GM19043 (cell line): ENCODE data around the gene ANO6.

Experiments
- ATAC-seq: cut with Tn5 transposase; IDR thresholded peaks from one replicate; pipeline ENCODE4 v1.9.1; 2021; ENCODE audit warnings: low read depth; ENCODE audit not compliant: unreplicated experiment

The ANO6 gene

DNA sequence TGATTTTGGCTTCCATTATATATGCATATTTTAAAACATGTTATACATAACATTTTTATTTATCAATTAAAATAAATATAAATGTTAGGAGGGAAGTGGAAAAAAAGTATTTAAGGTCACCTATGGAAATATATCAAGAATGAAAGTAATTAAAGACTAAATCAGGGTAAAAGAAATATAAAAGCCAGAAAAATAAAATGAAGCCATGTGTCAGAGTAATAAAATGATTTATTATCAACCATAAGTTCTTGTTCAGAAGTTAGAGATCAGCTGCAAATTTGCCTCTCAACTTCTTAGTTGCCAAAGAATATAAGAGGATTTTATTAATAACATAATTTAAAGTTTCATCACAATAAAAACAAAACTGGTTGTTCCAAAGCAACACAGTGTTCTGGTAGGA lies 121.9 kb downstream of the ANO6 start:
- no peak for ATAC-seq

- ATAC-seq, result no peak
Measured at GRCh38 chr12:45338272-45338671, 122.4 kb downstream of the ANO6 start.

DNA sequence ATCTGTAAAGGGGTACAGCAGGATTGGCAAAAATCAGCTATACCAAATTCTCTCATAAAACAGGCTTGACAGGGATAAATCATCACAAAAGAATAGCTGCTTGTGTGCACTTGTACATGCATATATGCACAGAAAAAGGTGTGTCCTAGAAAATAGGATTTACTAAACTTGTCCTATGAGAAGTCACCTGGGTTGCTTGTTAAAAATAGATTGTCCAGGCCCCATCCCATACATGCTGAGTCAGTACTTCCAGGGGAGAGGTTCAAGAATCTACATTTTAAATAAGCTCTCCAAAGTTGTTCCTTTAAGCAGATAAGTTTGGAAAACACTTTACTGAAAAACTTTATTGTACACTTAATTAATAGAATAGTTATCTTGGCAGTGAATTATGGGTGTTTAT lies 123.1 kb downstream of the ANO6 start:
- ATAC-seq, result no peak

- ATAC-seq, result no peak
Measured at GRCh38 chr12:45342171-45342570, 126.3 kb downstream of the ANO6 start.

DNA sequence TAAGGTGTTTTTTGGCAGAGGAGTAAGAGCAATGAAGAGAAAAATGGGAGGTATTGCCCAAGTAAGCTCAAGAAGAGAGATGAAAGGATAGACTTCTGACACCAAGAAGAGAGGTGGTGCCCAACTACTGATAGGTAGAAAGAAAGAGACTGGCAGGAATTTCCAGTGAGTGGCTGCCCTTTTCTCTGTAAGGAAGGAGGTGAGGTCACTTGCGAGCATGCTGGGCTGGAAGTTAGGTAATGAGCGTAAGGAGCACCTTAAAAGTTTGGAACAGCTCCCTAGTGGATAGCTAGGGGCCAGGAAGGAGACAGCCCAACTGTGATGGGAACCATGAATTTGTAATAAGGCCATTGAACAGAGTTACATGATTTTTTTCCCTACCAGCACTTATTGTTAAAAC lies 127.0 kb downstream of the ANO6 start:
- ATAC-seq, result no peak

GRCh38 chr12:45343269-45344051 lies 127.6 kb downstream of the ANO6 start:
- no peak for ATAC-seq

DNA sequence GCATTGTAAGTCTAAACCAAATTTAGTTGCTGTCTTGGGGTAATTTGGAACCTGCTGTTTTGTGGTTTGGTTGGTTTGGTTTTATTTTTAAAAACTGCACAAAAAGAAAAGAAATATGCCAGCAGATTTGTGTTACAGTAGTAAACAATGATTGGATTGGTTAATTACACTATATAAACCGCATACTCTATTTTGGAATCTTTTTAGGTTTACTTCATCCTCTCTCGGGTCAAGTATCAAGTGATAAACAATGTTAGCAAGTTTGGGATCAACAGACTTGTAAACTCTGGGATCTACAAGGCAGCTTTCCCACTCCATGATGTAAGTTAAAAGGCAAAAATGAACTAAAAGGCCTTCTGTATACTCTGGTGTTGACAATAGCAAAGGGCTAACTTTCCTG lies 132.4 kb downstream of the ANO6 start:
- no peak for ATAC-seq

GRCh38 chr12:45348986-45349385 lies 133.1 kb downstream of the ANO6 start:
- ATAC-seq, result no peak

GRCh38 chr12:45349916-45350315 lies 134.0 kb downstream of the ANO6 start:
- no peak for ATAC-seq

DNA sequence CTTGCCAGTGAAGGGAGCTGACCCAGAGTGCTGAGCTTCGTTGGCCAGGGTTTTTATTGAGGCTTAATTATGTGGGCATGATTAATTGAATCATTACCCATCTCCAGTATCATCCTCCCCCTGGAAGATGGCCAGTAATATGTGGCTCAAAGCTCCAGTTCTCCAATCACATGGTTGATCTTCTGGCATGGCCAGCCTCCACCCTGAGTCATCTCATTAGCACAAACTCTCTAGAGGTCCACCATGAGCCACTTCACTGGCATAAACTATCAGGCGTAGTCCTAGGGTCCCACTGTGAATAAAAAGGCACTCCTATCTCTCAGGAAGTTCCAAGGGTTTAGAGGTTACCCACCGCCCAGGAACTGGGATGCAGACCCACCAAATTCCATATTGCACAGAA lies 135.0 kb downstream of the ANO6 start:
- no peak for ATAC-seq

- ATAC-seq, result no peak
Measured at GRCh38 chr12:45351921-45352670, 136.2 kb downstream of the ANO6 start.

- no peak for ATAC-seq
Measured at GRCh38 chr12:45353944-45354343, 138.0 kb downstream of the ANO6 start.

GRCh38 chr12:45354399-45354798 lies 138.5 kb downstream of the ANO6 start:
- ATAC-seq, result peak; percentile 95

DNA sequence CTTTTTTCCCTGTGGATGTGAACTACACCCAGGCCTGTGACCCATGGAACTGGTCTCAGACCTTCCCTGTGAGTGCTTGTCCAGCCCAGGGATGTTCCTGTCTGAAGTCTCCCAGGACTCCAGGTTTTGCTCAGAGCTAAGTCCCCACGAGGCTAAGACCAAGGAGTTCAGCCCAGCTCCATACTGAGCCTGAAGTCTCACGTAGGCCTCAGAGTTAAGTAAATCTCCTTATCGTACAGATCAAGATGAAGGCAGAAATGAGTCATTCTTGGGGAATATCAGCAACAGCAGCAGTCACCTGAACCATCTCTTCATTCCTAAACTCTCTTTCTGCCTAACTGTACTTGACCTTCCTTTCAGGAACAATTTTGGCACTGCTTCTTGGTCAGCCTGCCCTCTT lies 139.8 kb downstream of the ANO6 start:
- no peak for ATAC-seq

DNA sequence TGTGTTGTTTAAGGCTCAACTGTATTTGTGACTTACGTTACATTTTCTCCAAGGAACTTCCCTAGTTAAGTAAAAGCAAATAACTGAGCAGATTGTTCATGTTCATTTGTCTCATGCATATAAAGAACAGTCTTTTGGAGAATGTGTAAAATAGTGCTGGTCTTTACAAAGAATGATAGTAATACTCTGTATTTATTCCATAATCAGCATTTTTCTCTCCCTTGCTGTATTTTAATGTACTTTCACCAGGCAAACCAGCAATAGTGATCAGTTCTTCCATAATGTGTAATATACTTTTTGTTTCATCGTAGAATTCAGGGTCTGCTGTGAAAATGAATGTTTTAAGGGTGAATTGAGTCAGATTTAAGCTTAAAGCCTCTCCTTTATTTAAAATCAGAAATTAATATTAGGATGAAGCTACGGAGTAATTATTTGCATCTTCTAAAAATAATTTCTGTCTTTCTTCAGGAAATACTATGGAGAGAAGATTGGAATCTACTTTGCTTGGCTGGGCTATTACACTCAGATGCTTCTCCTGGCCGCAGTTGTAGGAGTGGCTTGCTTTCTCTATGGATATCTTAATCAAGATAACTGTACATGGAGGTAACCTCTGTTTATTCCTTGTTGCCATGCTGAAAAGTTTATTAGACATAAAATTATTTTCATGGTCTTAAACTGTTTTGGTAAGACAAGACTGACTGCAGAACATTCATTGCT lies 141.1 kb downstream of the ANO6 start:
- no peak for ATAC-seq

DNA sequence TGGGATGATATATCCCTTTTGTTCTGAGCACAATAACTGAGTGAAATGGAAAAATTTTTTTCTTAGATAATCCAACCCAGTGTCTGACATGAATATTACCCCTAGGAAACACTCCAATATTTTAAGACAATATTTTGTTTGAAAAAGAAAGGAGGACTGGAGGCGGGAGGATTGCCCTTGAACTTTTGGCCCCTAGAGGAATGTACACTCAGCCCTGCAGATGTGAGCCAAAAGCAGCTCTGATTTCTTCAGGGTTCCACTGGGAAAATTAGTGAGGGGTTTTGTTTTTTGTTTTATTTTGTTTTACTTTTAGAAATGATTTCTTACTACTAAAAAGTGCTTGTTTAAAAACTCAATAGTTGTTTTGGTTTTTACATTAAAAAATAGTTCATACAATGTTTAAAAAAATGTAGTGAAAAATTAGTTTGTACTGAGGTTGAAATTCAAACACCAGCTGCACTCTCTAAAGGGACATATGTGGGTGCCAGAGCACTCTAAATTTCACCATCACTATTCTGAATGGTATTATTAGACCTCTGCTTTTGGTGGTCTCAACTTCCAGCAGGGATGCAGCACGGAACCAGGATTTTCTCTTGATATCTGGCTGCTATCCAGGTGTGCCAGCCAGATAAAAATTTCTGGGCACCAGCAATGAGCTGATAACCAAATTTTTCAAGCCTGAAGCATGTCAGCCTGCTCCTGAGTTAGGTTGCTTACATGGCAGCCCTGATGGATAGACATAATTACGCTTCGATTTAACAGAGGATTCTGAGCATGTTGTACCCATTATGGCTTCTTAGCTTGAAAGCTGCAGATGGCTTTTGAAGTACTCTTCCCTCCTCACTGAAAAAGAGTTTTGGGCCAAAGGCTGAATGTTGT lies 141.9 kb downstream of the ANO6 start:
- no peak for ATAC-seq

- no peak for ATAC-seq
Measured at GRCh38 chr12:45362291-45362690, 146.4 kb downstream of the ANO6 start.

- ATAC-seq, result no peak
Measured at GRCh38 chr12:45363903-45364302, 148.0 kb downstream of the ANO6 start.

GRCh38 chr12:45368841-45369489 lies 153.1 kb downstream of the ANO6 start:
- no peak for ATAC-seq

GRCh38 chr12:45377815-45378214 lies 161.9 kb downstream of the ANO6 start:
- no peak for ATAC-seq
